ENCODE data around the gene NBAS.

NBAS gene

DNA sequence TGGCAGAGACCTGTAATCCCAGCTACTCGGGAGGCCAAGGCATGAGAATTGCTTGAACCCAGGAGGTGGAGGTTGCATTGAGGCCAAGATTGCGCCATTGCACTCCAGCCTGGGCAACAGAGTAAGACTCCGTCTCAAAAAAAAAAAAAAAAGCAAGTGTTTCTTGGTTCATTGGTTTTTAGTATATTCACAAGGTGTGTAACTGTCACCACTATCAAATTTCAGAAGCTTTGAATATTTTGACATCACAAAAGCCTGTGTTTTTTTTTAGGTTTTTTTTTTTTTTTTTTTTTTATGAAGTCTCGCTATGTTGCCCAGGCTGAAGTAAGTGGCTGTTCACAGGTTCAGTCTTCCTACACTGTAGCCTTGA is 47.2 kb upstream of the NBAS start:
- no peak overlapping the region for H2AFZ ChIP-seq (ENCODE audit: low read depth, low read length, severe bottlenecking)
- H3K4me3 ChIP-seq (ENCODE audit: insufficient read depth, low read length, poor library complexity, severe bottlenecking) = no peak overlapping the region
- TF ChIP-seq, protein P1, sequence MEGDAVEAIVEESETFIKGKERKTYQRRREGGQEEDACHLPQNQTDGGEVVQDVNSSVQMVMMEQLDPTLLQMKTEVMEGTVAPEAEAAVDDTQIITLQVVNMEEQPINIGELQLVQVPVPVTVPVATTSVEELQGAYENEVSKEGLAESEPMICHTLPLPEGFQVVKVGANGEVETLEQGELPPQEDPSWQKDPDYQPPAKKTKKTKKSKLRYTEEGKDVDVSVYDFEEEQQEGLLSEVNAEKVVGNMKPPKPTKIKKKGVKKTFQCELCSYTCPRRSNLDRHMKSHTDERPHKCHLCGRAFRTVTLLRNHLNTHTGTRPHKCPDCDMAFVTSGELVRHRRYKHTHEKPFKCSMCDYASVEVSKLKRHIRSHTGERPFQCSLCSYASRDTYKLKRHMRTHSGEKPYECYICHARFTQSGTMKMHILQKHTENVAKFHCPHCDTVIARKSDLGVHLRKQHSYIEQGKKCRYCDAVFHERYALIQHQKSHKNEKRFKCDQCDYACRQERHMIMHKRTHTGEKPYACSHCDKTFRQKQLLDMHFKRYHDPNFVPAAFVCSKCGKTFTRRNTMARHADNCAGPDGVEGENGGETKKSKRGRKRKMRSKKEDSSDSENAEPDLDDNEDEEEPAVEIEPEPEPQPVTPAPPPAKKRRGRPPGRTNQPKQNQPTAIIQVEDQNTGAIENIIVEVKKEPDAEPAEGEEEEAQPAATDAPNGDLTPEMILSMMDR (IDR thresholded peaks at IDR 0.05; ENCODE audit: insufficient read depth, low read length, poor library complexity, severe bottlenecking) = no peak
- TF ChIP-seq EZH2phosphoT487 (conservative IDR thresholded peaks at IDR 0.05; ENCODE audit: low read length) = no peak
- no peaks in the 10 kb centered on the region for H4K20me1 ChIP-seq (ENCODE audit: low read depth, low read length)
- H3K9me3 ChIP-seq (ENCODE audit: insufficient read depth, low read length) = no peaks in the 10 kb centered on the region
- H3K9ac ChIP-seq (ENCODE audit: low read length) = no peak overlapping the region
- H3K27ac ChIP-seq (ENCODE audit: low read depth, low read length) = no peak overlapping the region
- H3F3A ChIP-seq (ENCODE audit: insufficient read depth) = no peaks in the 10 kb centered on the region
- H3K79me2 ChIP-seq (ENCODE audit: insufficient read depth, low read length) = no peaks in the 10 kb centered on the region
- no peak overlapping the region for H3K4me2 ChIP-seq (ENCODE audit: low read depth, low read length, poor library complexity, severe bottlenecking)
- no peaks in the 10 kb centered on the region for H3K9me2 ChIP-seq (replicated peaks; ENCODE audit: insufficient read depth, low read length)
- no peaks in the 10 kb centered on the region for H3K27me3 ChIP-seq (ENCODE audit: low read length)
- H3K36me3 ChIP-seq (ENCODE audit: low read length) = peaks cover 45% of the 10 kb centered on the region

DNA sequence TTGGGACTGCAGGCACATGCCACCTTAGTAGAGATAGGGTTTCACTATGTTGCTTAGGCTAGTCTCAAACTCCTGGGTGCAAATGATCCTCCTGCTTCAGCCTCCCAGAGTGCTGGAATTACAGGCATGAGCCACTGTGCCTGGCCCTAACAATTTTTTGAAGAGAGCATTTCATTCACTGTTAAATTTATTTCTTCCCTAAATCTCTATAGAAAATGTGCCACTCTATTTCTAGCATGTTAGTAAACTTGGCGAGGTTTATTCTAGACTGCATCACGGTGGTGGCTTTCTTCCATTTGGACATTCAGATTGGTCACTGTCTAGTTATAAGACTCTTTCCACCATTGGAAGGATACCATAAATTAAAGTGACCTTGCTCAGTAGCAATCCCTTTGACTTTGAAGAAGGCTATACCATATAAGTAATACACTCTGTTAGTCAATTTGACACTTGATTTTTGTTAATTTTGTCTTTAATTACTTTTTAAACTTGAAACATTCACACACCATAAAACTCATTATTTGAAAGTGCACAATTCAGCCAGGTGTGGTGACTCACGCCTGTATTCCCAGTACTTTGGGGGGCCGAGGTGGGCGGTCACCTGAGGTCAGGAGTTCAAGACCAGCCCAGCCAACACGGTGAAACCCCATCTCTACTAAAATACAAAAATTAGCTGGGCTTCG is 46.7 kb upstream of the NBAS start:
- Histone ChIP-seq H3K27me3 (ENCODE audit: low read length) (no peaks in the 10 kb centered on the region), H3F3A (ENCODE audit: insufficient read depth) (no peaks in the 10 kb centered on the region), H3K36me3 (ENCODE audit: low read length) (peaks cover 48% of the 10 kb centered on the region), H3K9me3 (ENCODE audit: insufficient read depth, low read length) (no peaks in the 10 kb centered on the region), H4K20me1 (ENCODE audit: low read depth, low read length) (no peaks in the 10 kb centered on the region), H3K4me3 (ENCODE audit: insufficient read depth, low read length, poor library complexity, severe bottlenecking) (no peak overlapping the region), H2AFZ (ENCODE audit: low read depth, low read length, severe bottlenecking) (no peak overlapping the region), H3K4me2 (ENCODE audit: low read depth, low read length, poor library complexity, severe bottlenecking) (no peak overlapping the region), H3K27ac (ENCODE audit: low read depth, low read length) (no peak overlapping the region), H3K79me2 (ENCODE audit: insufficient read depth, low read length) (no peaks in the 10 kb centered on the region), H3K9me2 (replicated peaks; ENCODE audit: insufficient read depth, low read length) (no peaks in the 10 kb centered on the region), H3K9ac (ENCODE audit: low read length) (no peak overlapping the region)
- TF ChIP-seq EZH2phosphoT487 (conservative IDR thresholded peaks at IDR 0.05; ENCODE audit: low read length) = no peak
- TF ChIP-seq, protein P1 (IDR thresholded peaks at IDR 0.05; ENCODE audit: insufficient read depth, low read length, poor library complexity, severe bottlenecking) = no peak

DNA sequence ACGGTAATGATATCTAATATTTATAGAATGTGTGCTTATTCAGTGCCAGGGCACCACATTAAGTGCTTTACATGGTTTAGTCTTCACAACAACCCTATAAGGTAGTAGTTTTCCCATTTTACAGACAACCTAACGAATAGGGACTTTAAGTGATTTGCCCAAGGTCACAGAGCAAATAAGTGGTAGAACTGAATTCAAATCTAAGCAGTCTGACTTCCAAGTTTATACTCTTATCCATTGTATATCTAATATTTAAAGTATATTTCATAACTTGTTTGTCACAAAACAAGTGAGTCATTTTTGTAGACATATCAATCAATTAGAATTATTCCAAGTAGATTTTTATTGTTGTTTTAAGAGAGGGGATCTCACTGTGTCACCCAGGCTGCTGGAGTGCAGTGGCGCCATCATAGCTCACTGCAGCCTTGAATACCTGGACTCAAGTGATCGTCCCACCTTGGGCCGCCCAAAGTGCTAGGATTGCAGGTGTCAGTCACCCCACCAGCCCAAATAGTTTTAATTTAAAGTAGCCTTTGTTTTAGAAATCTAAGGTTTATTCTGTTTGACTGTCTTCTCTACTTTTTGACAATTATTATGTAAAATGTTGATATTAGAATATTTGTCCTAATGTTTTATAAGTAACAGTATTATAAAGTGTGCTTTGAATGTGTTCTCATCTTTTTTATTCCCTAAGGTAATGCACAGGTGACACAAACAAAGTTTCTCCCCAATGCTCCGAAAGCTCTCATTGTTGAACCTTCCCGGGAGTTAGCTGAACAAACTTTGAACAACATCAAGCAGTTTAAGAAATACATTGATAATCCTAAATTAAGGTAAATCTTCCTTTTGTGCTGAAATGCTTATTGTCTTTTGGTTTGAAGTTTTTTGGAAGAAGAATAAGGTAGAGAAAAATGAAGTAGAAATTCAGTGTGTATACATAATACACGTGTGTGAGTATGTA is 45.6 kb upstream of the NBAS start:
- Histone ChIP-seq H3K9ac (ENCODE audit: low read length) (no peak overlapping the region), H4K20me1 (ENCODE audit: low read depth, low read length) (no peaks in the 10 kb centered on the region), H3K9me2 (replicated peaks; ENCODE audit: insufficient read depth, low read length) (no peaks in the 10 kb centered on the region), H3K36me3 (ENCODE audit: low read length) (peaks cover 56% of the 10 kb centered on the region), H3K79me2 (ENCODE audit: insufficient read depth, low read length) (no peaks in the 10 kb centered on the region), H3K9me3 (ENCODE audit: insufficient read depth, low read length) (no peaks in the 10 kb centered on the region), H3K27me3 (ENCODE audit: low read length) (no peaks in the 10 kb centered on the region), H3K4me3 (ENCODE audit: insufficient read depth, low read length, poor library complexity, severe bottlenecking) (no peak overlapping the region), H3K27ac (ENCODE audit: low read depth, low read length) (no peak overlapping the region), H2AFZ (ENCODE audit: low read depth, low read length, severe bottlenecking) (no peak overlapping the region), H3K4me2 (ENCODE audit: low read depth, low read length, poor library complexity, severe bottlenecking) (no peak overlapping the region), H3F3A (ENCODE audit: insufficient read depth) (no peaks in the 10 kb centered on the region)
- TF ChIP-seq EZH2phosphoT487 (conservative IDR thresholded peaks at IDR 0.05; ENCODE audit: low read length) = no peak
- TF ChIP-seq, protein P1 (IDR thresholded peaks at IDR 0.05; ENCODE audit: insufficient read depth, low read length, poor library complexity, severe bottlenecking) = no peak

Data from SU-DHL-6 (cell line).